ENCODE data around the gene HECW1. TPM values are rescaled to one million over a fixed set of nuclear protein-coding genes. Genes with fewer than 3 reads are reported as not detected.
"Not testable (repeated sequence)": the region's sequence is repeated elsewhere in the genome, so short reads cannot be mapped to it uniquely, and the experiment has no call there.

The HECW1 gene
- total and polyA plus RNA-seq, 2 of the 8 experiments (the other 6 are each of a cell fraction or from before 2014, with no cell fraction given): 2.9 to 12.7 TPM

DNA sequence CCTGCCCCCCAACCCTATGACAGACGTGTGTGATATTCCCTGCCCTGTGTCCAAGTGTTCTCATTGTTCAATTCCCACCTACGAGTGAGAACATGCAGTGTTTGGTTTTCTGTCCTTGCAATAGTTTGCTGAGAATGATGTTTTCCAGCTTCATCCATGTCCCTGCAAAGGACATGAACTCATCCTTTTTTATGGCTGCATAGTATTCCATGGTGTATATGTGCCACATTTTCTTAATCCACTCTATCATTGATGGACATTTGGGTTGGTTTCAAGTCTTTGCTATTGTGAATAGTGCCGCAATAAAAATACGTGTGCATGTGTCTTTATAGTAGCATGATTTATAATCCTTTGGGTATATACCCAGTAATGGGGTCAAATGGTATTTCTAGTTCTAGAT, 231.0 kb downstream of the HECW1 start:
- H3K27ac ChIP-seq (ENCODE audit: low read depth, low read length); DNase-seq (ENCODE audit: low read depth in 1 of 2, low spot score in 2 of 2); H2BK15ac ChIP-seq (ENCODE audit: low read length); H3K9me3 ChIP-seq (ENCODE audit: insufficient read depth in 2 of 2, low read depth in 1 of 2, low read length in 1 of 2); H3K36me3 ChIP-seq (ENCODE audit: control insufficient read depth in 2 of 4, insufficient read depth in 4 of 4, low read length in 3 of 4); H2BK12ac ChIP-seq (ENCODE audit: low read depth, low read length); H2AK5ac ChIP-seq (ENCODE audit: low read depth, low read length); H3K14ac ChIP-seq (ENCODE audit: insufficient read length); H3K18ac ChIP-seq (ENCODE audit: extremely low read depth, low read length); POLR2A ChIA-PET (ENCODE audit: partially characterized antibody); H2BK20ac ChIP-seq (ENCODE audit: low read length); H3K9ac ChIP-seq (replicated peaks in 1 of 4; ENCODE audit: extremely low read depth in 1 of 4, low read depth in 3 of 4, low read length in 3 of 4); H3K4me3 ChIP-seq (ENCODE audit: extremely low read depth in 1 of 4, insufficient read depth in 2 of 4, low read depth in 3 of 4, low read length in 4 of 4); H2AFZ ChIP-seq (ENCODE audit: low read length); H3K23ac ChIP-seq (ENCODE audit: insufficient read length); H4K8ac ChIP-seq (ENCODE audit: extremely low read depth, insufficient read depth, low read length); H3K27me3 ChIP-seq (replicated peaks in 1 of 4; ENCODE audit: control insufficient read depth in 3 of 4, extremely low read depth in 1 of 4, insufficient read depth in 3 of 4, low read length in 3 of 4); H3K4ac ChIP-seq (replicated peaks; ENCODE audit: insufficient read length, low read depth, low read length); H3K4me2 ChIP-seq (ENCODE audit: insufficient read depth in 1 of 2, low read depth in 2 of 2, low read length in 2 of 2); H2BK120ac ChIP-seq (replicated peaks; ENCODE audit: low read depth, low read length); H2BK5ac ChIP-seq (ENCODE audit: low read depth, low read length); H3K23me2 ChIP-seq (ENCODE audit: low read depth, low read length); H3K79me1 ChIP-seq (ENCODE audit: low read depth, low read length); H3K79me2 ChIP-seq (ENCODE audit: control insufficient read depth in 1 of 2, insufficient read depth in 2 of 2, low read length in 2 of 2); H4K5ac ChIP-seq (ENCODE audit: insufficient read length, low read depth, low read length); H3K56ac ChIP-seq (replicated peaks; ENCODE audit: insufficient read length, low read depth, low read length); FAIRE-seq; H4K20me1 ChIP-seq (replicated peaks in 1 of 2; ENCODE audit: control insufficient read depth in 1 of 2, insufficient read depth in 2 of 2, low read length in 2 of 2); H4K91ac ChIP-seq (replicated peaks; ENCODE audit: insufficient read length, low read length); H3K4me1 ChIP-seq (replicated peaks in 1 of 4; ENCODE audit: control insufficient read depth in 3 of 4, insufficient read depth in 4 of 4, low read length in 3 of 4): not testable (repeated sequence)
- 92% methylated on average over 4 of the region's 4 CpGs; no CpG with 5 or more reads in 1 of the 2 experiments for WGBS, 2 experiments (ENCODE audit: extremely low coverage in 1 of 2, insufficient coverage in 1 of 2, insufficient read length in 1 of 2, insufficient replicate concordance in 2 of 2, low coverage in 1 of 2, low lambda C conversion rate in 2 of 2, missing lambda C conversion rate in 1 of 2)
- CTCF ChIA-PET (ENCODE audit: partially characterized antibody): interaction anchor here (0.7 kb wide), 1 partner anchor 25 kb away, joined by 3 read pairs; no protein-coding TSS in a partner anchor

DNA sequence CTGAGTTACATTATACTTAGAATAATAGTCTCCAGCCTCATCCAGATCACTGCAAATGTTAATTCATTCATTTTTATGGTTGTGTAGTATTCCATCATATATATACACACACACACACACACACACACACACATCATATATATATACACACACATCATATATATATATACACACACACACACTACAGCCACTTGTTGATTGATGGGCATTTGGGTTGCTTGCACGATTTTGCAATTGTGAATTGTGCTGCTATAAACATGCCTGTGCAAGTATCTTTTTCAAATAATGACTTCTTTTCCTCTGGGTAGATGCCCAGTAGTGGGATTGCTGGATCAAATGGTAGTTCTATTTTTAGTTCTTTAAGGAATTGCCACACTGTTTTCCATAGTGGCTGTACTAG, 233.2 kb downstream of the HECW1 start:
- H4K91ac ChIP-seq (replicated peaks; ENCODE audit: insufficient read length, low read length); H3K4me2 ChIP-seq (ENCODE audit: insufficient read depth in 1 of 2, low read depth in 2 of 2, low read length in 2 of 2); H2BK15ac ChIP-seq (ENCODE audit: low read length); H3K36me3 ChIP-seq (ENCODE audit: control insufficient read depth in 2 of 4, insufficient read depth in 4 of 4, low read length in 3 of 4); H3K9me3 ChIP-seq (ENCODE audit: insufficient read depth in 2 of 2, low read depth in 1 of 2, low read length in 1 of 2); H2BK5ac ChIP-seq (ENCODE audit: low read depth, low read length); H4K5ac ChIP-seq (ENCODE audit: insufficient read length, low read depth, low read length); H3K23me2 ChIP-seq (ENCODE audit: low read depth, low read length); H2BK12ac ChIP-seq (ENCODE audit: low read depth, low read length); DNase-seq (ENCODE audit: low read depth in 1 of 2, low spot score in 2 of 2); CTCF ChIA-PET (ENCODE audit: partially characterized antibody); FAIRE-seq; H2AK5ac ChIP-seq (ENCODE audit: low read depth, low read length); H3K4me1 ChIP-seq (replicated peaks in 1 of 4; ENCODE audit: control insufficient read depth in 3 of 4, insufficient read depth in 4 of 4, low read length in 3 of 4); H3K9ac ChIP-seq (replicated peaks in 1 of 4; ENCODE audit: extremely low read depth in 1 of 4, low read depth in 3 of 4, low read length in 3 of 4); H2AFZ ChIP-seq (ENCODE audit: low read length); H3K4me3 ChIP-seq (ENCODE audit: extremely low read depth in 1 of 4, insufficient read depth in 2 of 4, low read depth in 3 of 4, low read length in 4 of 4); H3K79me2 ChIP-seq (ENCODE audit: control insufficient read depth in 1 of 2, insufficient read depth in 2 of 2, low read length in 2 of 2); H2BK120ac ChIP-seq (replicated peaks; ENCODE audit: low read depth, low read length); H3K23ac ChIP-seq (ENCODE audit: insufficient read length); H4K20me1 ChIP-seq (replicated peaks in 1 of 2; ENCODE audit: control insufficient read depth in 1 of 2, insufficient read depth in 2 of 2, low read length in 2 of 2); H3K27ac ChIP-seq (ENCODE audit: low read depth, low read length); H2BK20ac ChIP-seq (ENCODE audit: low read length); H3K4ac ChIP-seq (replicated peaks; ENCODE audit: insufficient read length, low read depth, low read length); H4K8ac ChIP-seq (ENCODE audit: extremely low read depth, insufficient read depth, low read length); H3K27me3 ChIP-seq (replicated peaks in 1 of 4; ENCODE audit: control insufficient read depth in 3 of 4, extremely low read depth in 1 of 4, insufficient read depth in 3 of 4, low read length in 3 of 4); H3K56ac ChIP-seq (replicated peaks; ENCODE audit: insufficient read length, low read depth, low read length); H3K14ac ChIP-seq (ENCODE audit: insufficient read length); H3K18ac ChIP-seq (ENCODE audit: extremely low read depth, low read length); H3K79me1 ChIP-seq (ENCODE audit: low read depth, low read length): not testable (repeated sequence)
- POLR2A ChIA-PET (ENCODE audit: partially characterized antibody): interaction anchor here (0.6 kb wide), 1 partner anchor 302 kb away, joined by 3 read pairs; no protein-coding TSS in a partner anchor
- WGBS, 2 experiments (ENCODE audit: extremely low coverage in 1 of 2, insufficient coverage in 1 of 2, insufficient read length in 1 of 2, insufficient replicate concordance in 2 of 2, low coverage in 1 of 2, low lambda C conversion rate in 2 of 2, missing lambda C conversion rate in 1 of 2): 46% methylated on average over 1 of the region's 1 CpG; no CpG with 5 or more reads in 1 of the 2 experiments

Data from H1 (cell line).